Mucosa of stomach (tissue), 1 donor: ENCODE data around the gene GDPGP1.
"Not testable (repeated sequence)": the region's sequence is repeated elsewhere in the genome, so short reads cannot be mapped to it uniquely, and the experiment has no call there.

ENCODE experiments used
- H3K27me3 ChIP-seq: one replicate; pipeline ENCODE4 v1.7.0; 2013; ENCODE audit warnings: mild to moderate bottlenecking, low read length; ENCODE audit not compliant: control insufficient read depth, insufficient read depth
- H3K36me3 ChIP-seq: one replicate; pipeline ENCODE4 v1.7.0; 2013; ENCODE audit warnings: low read length; ENCODE audit not compliant: control insufficient read depth, insufficient read depth
- H3K4me1 ChIP-seq: one replicate; pipeline ENCODE4 v1.7.0; 2013; ENCODE audit warnings: mild to moderate bottlenecking, low read length; ENCODE audit not compliant: control insufficient read depth, insufficient read depth
- H3K4me3 ChIP-seq: one replicate; pipeline ENCODE4 v1.7.0; 2013; ENCODE audit warnings: low read length
- H3K9ac ChIP-seq: one replicate; pipeline ENCODE4 v1.7.0; 2013; ENCODE audit warnings: mild to moderate bottlenecking, low read length, moderate library complexity
- H3K9me3 ChIP-seq: one replicate; pipeline ENCODE4 v1.7.0; 2013; ENCODE audit warnings: mild to moderate bottlenecking, low read length, moderate library complexity; ENCODE audit not compliant: control insufficient read depth
- donor health status: Pancreatic carcinoma.

GDPGP1 gene

DNA sequence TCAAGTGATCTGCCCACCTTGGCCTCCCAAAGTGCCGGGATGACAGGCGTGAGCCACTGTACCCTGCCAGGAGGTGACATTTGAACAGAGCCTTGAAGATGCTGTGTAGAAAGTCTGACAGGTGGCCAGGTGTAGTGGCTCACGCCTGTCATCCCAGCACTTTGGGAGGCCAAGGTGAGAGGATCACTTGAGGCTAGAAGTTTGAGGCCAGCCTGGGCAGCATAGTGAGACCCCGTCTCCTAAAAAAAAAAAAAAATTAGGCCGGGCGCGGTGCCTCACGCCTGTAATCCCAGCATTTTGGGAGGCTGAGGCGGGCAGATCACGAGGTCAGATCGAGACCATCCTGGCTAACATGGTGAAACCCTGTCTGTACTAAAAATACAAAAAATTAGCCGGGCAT lies 44.5 kb downstream of the GDPGP1 start:
- not testable (repeated sequence) for H3K36me3 ChIP-seq, H3K9ac ChIP-seq, H3K9me3 ChIP-seq, H3K27me3 ChIP-seq, H3K4me1 ChIP-seq, H3K4me3 ChIP-seq

DNA sequence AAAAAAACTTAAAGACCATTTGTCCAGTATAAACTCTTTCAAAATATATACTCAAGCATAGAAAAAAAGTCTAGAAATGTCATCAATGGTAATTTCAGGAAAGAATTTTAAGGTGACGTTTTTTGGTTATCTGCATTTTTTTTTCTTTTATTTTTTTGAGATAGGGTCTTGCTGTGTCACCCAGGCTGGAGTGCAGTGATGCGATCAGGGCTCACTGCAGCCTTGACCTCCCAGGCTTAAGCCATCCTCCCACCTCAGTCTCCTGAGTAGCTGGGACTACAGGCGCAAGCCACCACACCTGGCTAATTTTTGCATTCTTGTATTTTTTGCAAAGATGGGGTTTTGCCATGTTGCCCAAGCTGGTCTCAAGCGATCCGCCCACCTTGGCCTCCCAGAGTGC lies 46.7 kb downstream of the GDPGP1 start:
- H3K9me3 ChIP-seq, H3K4me3 ChIP-seq, H3K4me1 ChIP-seq, H3K36me3 ChIP-seq, H3K9ac ChIP-seq, H3K27me3 ChIP-seq: not testable (repeated sequence)

DNA sequence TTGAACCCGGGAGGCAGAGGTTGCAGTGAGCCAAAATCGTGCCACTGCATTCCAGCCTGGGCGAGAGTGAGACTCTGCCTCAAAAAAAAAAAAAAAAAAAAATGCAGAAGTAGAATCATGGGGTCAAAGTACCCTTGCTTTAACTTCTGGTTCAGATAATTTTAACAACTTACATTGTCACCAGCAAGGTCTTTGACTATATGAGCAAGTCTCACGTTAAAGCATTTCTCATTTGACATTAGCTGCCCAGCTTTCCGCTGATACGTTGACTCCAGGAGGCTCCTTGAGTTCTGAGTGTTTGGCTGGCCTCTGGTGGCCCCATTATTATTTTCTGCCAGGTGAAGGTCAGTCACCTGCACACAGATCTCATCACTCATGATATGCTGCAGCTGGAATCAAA lies 47.6 kb downstream of the GDPGP1 start:
- not testable (repeated sequence) for H3K9me3 ChIP-seq, H3K4me1 ChIP-seq, H3K27me3 ChIP-seq, H3K36me3 ChIP-seq, H3K9ac ChIP-seq, H3K4me3 ChIP-seq

DNA sequence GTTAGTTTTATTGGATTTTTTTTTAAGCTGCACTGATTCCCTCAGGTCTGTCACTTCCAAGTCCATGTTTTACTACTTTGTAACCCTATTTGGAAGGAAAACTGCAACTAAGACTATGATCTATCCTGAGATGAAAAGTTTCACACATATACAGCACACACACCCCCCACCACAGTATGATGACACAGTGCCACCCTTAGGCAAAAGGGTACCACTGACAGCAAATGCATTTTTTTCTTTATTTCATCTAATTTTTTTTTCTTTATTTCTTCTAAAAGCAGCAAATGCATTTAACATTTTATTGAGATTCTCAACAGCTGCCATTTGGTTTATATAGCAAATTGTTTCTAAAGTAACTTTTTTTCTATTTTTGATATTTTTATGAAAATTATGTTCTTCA lies 52.7 kb downstream of the GDPGP1 start:
- H3K36me3 ChIP-seq: no peaks in the 10 kb centered on the region
- no peak overlapping the region for H3K9ac ChIP-seq
- no peak overlapping the region for H3K4me3 ChIP-seq
- no peaks in the 10 kb centered on the region for H3K4me1 ChIP-seq
- H3K9me3 ChIP-seq: no peaks in the 10 kb centered on the region
- H3K27me3 ChIP-seq: no peaks in the 10 kb centered on the region

DNA sequence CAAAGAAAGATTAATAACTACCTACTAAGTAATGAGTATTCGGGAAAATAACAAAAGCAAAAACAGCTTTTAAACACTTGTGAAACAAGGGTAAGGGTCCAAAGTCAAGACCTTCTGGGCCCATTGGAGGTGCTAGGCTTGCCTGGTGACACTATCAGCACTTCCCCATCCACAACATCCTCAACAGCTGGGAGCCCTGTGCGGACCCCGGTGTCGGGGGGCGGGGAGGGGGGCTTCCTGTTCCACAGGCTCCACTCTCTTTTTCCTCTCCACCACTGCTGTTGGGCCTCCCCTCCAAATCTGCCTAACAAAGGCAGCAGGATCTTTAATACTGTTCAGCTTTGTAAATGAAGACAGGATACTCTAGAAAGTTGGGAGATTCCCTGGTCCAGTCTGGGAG lies 53.1 kb downstream of the GDPGP1 start:
- no peaks in the 10 kb centered on the region for H3K27me3 ChIP-seq
- H3K9ac ChIP-seq: no peak overlapping the region
- H3K36me3 ChIP-seq: no peaks in the 10 kb centered on the region
- H3K4me1 ChIP-seq: no peaks in the 10 kb centered on the region
- no peak overlapping the region for H3K4me3 ChIP-seq
- H3K9me3 ChIP-seq: no peaks in the 10 kb centered on the region

DNA sequence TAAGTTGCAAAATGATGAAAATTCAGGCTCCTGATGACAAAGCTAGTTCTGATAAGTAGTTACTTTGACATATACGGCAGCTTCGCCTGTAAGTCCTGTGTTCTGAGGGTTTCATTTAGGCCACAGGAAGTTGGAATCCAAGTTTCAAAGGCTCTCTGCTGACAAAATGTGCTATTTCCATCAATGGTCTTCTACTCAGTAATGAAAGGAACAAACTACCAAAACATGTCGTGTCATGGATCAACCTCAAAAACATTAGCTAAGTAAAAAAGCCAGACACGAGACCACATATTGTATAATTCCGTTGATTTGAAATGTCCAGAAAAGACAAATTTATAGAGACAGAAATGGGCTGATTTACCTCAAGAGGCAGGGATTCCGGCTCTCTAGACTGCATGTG lies 53.9 kb downstream of the GDPGP1 start:
- H3K36me3 ChIP-seq: no peaks in the 10 kb centered on the region
- H3K9me3 ChIP-seq: no peaks in the 10 kb centered on the region
- no peak overlapping the region for H3K9ac ChIP-seq
- H3K4me3 ChIP-seq: no peak overlapping the region
- H3K4me1 ChIP-seq: no peaks in the 10 kb centered on the region
- no peaks in the 10 kb centered on the region for H3K27me3 ChIP-seq

DNA sequence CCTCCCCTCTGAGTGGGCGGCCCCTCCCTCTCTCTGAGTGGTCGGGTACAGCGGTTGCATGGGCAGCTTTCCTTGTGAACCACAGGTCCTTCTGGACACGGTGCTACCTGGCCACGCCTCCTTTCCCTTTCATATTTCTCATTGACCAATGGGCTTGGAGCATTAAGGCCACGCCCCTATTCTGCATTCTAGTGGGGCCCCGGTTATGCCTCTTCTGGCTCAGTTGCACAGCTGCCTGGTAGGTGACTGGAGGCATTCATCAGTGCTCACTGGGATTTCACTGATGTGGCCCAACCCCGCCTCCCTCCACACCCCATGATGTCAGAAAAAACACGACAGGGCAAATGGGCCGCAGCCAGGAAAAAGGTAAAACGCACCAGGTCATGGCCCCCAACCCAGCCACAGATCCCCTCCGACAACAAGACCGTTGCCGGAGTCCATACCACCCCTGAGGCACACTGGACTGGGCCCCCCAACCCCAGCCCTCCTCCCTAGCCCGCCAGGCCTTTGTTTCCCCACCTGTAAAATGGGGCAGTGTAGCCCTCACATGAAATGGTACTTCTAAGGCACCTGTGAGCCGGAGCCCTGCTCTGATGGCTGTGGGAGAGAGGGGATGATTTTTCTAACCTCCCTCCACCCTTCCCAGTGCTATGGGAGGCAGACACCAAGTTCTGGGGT lies 57.8 kb downstream of the GDPGP1 start:
- H3K4me1 ChIP-seq: peaks cover 18% of the 10 kb centered on the region
- H3K36me3 ChIP-seq: no peaks in the 10 kb centered on the region
- no peak overlapping the region for H3K4me3 ChIP-seq
- no peaks in the 10 kb centered on the region for H3K9me3 ChIP-seq
- H3K9ac ChIP-seq: no peak overlapping the region
- no peaks in the 10 kb centered on the region for H3K27me3 ChIP-seq

DNA sequence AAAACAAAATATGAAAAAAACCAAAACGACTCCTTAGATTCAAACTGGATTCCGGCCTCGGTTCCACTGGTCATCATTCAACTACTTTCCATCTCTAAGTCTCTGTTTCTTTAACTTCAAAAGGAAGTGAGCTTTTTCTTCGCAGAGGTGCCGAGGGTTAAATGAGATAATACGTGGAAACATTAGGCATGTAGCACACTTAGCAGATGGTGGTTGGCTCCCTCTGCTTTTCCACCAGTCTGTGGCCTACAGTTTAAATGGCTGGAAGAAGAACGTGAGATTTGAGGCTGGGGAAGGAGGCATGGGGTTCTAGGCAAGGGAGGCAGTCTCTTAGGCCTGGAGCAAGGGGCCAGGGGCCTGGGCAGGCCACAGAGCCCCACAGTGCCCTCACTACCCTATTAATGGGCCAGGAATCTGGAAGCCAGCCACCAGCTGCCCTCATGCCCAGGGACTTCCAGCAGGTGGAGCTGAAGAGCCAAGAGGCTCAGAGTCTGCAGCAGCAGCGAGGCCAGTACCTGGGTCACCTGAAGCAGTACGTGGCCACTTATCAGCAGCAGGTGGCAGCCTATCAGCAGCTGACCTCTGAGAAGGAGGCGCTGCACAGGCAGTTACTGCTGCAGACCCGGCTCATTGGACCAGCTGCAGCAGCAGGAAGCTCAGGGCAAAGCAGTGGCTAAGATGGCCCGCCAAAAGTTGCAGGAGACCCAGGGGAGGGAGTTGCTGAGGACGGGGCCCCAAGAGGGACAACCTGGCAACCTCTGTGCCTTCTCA lies 59.2 kb downstream of the GDPGP1 start:
- H3K9ac ChIP-seq: peak overlapping the region; percentile 39
- peak overlapping the region; percentile 7 for H3K4me3 ChIP-seq
- H3K9me3 ChIP-seq, H3K27me3 ChIP-seq, H3K36me3 ChIP-seq: not testable (repeated sequence)
- H3K4me1 ChIP-seq: peaks cover 18% of the 10 kb centered on the region

DNA sequence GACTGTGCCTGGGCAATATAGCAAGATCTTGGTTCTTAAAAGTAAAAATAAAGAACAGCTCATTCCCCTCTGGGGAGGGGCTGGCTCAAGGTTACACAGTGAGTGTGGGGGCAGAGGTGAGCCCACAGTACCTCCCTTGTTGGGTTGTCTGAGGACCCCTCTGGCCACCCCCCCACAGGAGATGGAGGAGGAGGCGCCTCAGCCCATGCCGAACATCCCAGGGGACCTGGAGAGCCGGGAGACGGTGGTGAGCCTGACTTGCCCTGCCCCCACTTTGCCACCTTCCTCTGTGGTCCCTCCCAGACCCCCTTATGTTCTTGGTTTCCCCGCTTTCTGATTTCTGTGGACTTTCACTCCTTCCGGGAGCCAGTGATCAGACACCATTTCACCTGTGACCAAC lies 60.1 kb downstream of the GDPGP1 start:
- H3K27me3 ChIP-seq: no peaks in the 10 kb centered on the region
- H3K36me3 ChIP-seq: no peaks in the 10 kb centered on the region
- no peak overlapping the region for H3K9ac ChIP-seq
- peaks cover 18% of the 10 kb centered on the region for H3K4me1 ChIP-seq
- H3K9me3 ChIP-seq: no peaks in the 10 kb centered on the region
- no peak overlapping the region for H3K4me3 ChIP-seq

DNA sequence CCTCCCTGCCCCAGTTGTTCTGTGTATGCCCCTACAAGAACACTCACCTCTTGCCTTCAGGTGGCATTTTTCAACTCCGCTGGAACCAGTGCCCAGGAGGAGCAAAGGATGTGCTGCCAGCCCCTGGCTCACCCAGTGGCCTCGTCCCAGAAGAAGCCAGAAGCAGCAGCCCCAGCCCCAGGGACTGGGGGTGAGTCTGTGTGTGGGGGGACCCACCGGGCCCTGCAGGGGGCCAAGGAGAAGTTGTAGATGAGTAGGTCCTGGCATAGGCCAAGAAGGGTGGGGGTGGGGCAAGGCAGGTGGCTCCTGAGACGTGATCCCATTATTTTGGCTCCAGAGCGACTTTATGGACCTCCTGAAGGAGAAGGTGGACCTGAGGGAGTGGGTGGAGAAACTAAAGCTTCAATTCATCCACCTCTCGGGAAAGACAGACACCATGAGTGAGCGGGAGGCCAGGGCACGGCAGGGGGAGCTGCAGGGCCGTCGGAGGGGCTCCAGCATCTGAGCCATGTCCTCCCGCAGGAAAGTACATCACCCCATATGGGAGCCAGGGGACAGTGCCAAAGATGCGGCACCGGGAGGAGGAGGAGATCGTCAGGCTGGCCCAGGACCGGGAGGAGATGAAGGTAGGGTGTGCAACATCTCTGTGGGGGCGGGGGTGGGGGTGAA lies 60.7 kb downstream of the GDPGP1 start:
- H3K9ac ChIP-seq: no peak overlapping the region
- H3K27me3 ChIP-seq: no peaks in the 10 kb centered on the region
- no peaks in the 10 kb centered on the region for H3K36me3 ChIP-seq
- H3K4me1 ChIP-seq: peaks cover 18% of the 10 kb centered on the region
- H3K4me3 ChIP-seq: no peak overlapping the region
- H3K9me3 ChIP-seq: no peaks in the 10 kb centered on the region

DNA sequence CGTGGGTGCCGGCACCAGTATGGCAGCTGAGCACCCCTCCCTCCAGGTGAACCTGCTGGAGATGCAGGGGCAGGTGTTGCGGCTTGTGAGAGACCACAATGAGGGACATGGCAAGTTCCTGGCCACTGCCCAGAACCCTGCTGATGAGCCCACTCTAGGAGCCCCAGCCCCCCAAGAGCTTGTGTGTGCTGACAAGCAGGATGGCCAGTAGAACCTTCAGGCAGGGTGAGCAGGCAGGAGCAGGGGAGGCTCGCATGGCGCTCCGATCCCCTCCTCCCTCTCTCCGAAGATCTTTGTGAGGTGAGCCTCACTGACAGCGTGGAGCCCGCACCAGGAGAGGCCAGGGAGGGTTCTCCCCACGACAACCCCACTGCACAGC lies 61.2 kb downstream of the GDPGP1 start:
- Histone ChIP-seq H3K9ac (no peak overlapping the region), H3K36me3 (no peaks in the 10 kb centered on the region), H3K4me1 (peaks cover 18% of the 10 kb centered on the region), H3K27me3 (no peaks in the 10 kb centered on the region), H3K4me3 (no peak overlapping the region), H3K9me3 (no peaks in the 10 kb centered on the region)
